ENCODE results near the gene PLA2G4E.

- TF ChIP-seq POLR2A (IDR thresholded peaks at IDR 0.05; ENCODE audit: low read length) (no peak), BHLHE40 (IDR thresholded peaks at IDR 0.05; ENCODE audit: low read depth, low read length) (no peak), RAD21 (conservative IDR thresholded peaks at IDR 0.05 in 1 of 2, IDR thresholded peaks at IDR 0.05 in 1 of 2) (no peak), CHD4 (IDR thresholded peaks at IDR 0.05; ENCODE audit: borderline replicate concordance) (no peak), CBX2 (IDR thresholded peaks at IDR 0.05; ENCODE audit: borderline replicate concordance, low read depth) (no peak), ZSCAN20 (CRISPR knock-in tag; IDR thresholded peaks at IDR 0.05) (no peak), CEBPB (IDR thresholded peaks at IDR 0.05) (no peak), RFX5 (IDR thresholded peaks at IDR 0.05) (no peak), MAFK (IDR thresholded peaks at IDR 0.05; ENCODE audit: partially characterized antibody) (no peak), SMC3 (IDR thresholded peaks at IDR 0.05) (no peak), ZFP36 (IDR thresholded peaks at IDR 0.05; ENCODE audit: borderline replicate concordance, partially characterized antibody) (no peak)
- TF ChIP-seq, protein P1, sequence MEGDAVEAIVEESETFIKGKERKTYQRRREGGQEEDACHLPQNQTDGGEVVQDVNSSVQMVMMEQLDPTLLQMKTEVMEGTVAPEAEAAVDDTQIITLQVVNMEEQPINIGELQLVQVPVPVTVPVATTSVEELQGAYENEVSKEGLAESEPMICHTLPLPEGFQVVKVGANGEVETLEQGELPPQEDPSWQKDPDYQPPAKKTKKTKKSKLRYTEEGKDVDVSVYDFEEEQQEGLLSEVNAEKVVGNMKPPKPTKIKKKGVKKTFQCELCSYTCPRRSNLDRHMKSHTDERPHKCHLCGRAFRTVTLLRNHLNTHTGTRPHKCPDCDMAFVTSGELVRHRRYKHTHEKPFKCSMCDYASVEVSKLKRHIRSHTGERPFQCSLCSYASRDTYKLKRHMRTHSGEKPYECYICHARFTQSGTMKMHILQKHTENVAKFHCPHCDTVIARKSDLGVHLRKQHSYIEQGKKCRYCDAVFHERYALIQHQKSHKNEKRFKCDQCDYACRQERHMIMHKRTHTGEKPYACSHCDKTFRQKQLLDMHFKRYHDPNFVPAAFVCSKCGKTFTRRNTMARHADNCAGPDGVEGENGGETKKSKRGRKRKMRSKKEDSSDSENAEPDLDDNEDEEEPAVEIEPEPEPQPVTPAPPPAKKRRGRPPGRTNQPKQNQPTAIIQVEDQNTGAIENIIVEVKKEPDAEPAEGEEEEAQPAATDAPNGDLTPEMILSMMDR (IDR thresholded peaks at IDR 0.05): no peak
These were observed 59.1 kb downstream of the PLA2G4E start for GRCh38 chr15:41961595-41962202.
